Pons (tissue), 1 donor: Measurements from ENCODE around the gene SCAP.
"Not testable (repeated sequence)": the region's sequence is repeated elsewhere in the genome, so short reads cannot be mapped to it uniquely, and the experiment has no call there.

Experiments used
- DNase-seq: peaks from one replicate; pipeline ENCODE4 v3.0.0-alpha.2; 2016; ENCODE audit warnings: low spot score

Gene SCAP

DNA sequence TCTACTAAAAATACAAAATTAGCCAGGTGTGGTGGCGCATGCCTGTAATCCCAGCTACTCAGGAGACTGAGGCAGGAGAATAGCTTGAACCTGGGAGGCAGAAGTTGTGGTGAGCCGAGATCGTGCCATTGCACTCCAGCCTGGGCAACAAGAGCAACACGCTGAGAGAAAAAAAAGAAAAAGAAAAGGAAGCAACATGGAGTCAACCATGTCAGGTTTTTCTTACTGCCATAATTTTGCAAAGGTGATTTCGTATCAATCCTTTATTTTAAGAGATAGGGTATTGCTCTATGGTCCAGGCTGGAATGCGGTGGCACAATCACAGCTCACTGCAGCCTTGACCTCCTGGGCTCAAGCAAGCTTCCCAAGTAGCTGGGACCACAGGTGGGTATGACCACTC, 4.5 kb upstream of the SCAP start:
- DNase-seq, result not testable (repeated sequence)

DNA sequence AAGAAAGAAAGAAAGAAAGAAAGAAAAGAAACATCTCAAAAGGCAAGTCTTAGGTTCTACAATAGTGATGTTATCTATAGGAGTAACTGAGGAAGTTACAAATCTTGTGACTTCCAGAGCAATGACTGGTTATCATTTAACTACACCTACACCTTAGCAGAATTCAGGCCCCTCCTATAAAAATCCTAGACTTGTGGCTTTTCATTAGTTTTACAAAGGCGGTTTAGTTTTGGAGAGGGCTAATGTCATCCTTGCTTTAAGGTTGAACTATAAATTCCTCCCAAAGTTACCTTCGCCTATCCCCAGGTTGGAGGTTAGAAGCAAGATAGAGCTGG, 4.1 kb upstream of the SCAP start:
- no peak for DNase-seq

DNA sequence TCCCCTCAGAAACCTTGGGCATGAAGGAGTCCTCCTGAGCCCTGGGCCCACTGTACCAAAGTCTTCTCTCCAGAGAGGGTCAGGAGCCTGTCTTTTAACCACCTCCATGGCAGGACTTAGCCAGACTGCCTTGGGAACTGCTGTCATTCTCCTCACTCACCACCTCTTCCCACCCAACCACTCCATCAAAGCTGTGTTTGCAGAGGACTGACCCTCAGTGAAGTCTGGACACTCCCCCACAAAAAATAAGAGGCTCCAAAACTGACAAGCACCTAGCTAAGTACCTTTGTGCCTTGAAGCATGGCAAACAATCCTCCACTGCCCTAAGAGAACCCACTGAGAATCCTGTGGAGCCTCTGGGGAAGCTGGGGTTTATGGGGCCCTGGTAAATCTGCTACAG, 2.3 kb upstream of the SCAP start:
- no peak for DNase-seq

DNA sequence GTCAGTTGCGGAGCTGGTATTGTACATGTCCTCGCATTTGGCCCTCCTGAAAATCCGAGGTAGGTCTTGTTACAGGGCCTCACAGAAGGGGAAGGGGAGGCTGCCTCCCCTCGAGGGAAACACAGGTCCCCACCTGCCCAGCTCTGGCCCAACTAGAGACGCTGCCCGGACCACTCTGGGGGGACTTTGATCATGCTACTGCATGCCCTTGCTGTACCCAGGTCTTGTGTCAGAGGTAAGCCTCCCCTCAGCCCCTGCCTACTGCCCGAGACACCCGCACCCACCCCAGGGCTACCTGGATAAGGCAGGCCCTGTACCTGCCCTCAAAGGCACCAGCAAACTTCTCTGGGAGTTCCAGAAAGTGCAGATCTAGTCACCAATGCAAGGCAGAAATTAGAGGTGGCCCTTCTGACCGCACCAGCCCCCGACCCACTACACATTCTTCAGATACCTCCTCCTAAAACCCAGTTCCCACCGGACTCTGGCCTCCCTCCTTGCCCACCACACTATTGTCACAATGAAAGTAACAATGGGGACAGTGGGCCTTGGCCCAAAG, 981 bp upstream of the SCAP start:
- DNase-seq, result no peak

DNA sequence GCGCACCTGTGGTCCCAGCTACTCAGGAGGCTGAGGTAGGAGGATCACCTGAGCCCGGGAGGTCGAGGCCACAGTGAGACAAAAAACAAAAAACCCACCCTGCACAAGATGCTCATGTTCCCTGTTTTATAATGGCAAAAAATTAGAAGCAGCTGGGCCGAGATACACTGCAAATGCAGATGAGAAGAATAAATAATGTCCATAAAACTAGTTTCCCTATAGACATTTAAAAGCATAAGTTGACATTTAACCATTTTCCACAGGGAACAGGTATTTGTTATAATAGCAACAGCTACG, 537 bp upstream of the SCAP start:
- DNase-seq, result no peak

DNA sequence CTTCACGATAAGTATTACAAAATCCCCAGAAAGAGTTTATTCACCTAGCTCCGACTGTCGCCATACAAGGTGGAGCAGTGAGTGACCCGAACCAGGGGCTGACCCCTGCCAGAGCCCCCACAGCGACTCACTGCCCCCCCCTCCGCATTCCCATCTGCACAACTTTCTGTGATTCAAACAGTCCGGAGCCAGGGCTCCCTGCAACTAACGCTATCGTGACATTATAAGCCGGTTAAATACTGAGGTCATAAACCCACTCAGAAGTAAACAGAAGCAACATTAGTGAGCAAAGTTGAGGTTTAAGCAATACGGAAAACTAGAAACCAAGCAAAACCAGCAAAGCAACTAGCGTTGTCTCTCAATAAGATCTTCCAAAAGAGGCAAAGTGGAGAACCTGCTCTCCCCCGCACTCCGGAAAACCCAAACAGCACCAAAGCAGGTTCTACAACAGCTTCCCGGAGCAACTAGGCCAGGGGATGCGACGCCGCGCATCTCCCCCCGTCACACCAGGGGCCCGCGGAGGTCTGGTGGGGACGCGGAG, 642 bp downstream of the SCAP start:
- DNase-seq, result no peak

DNA sequence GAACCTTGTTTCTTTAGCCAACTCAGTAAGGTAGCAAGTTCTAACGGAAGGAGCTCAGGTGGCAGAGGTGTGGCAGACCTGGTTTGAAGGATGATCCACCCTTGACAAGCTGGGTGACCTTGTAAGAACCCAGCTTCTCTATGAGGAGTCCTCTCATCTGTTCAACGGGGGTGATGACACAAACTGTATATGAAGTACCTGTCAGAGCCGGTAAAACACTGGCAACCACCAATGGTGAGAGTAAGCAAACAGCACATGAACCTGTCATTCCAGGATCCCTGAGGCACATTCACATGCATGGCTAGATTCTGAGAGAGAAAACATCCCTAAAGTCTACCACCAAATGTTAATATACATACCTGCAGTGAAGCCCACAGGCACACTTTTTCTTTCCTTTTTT, 2.4 kb downstream of the SCAP start:
- DNase-seq, result no peak

DNA sequence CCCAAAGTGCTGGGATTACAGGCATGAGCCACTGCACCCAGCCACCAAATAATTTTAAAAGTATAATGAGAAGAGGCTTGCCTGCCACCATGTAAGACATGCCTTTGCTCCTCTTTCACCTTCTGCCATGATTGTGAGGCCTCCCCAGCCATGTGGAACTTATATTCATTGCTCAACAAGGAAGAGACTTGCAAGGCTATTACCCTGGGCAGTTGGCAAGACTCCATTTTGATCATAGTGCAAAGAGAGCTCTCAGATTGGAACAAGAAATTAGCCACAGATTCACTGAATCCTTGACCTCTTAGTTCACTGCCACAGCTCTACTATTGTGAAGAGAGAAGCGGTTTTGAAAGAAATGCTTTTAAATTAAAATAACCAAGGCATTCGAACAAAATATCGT, 6.1 kb downstream of the SCAP start:
- no peak for DNase-seq

DNA sequence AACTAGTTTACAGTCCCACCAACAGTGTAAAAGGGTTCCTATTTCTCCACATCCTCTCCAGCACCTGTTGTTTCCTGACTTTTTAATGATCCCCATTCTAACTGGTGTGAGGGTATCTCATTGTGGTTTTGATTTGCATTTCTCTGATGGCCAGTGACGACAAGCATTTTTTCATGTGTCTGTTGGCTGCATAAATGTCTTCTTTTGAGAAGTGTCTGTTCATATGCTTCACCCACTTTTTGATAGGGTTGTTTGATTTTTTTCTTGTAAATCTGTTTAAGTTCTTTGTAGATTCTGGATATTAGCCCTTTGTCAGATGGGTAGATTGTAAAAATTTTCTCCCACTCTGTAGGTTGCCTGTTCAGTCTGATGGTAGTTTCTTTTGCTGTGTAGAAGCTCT, 7.4 kb downstream of the SCAP start:
- not testable (repeated sequence) for DNase-seq

DNA sequence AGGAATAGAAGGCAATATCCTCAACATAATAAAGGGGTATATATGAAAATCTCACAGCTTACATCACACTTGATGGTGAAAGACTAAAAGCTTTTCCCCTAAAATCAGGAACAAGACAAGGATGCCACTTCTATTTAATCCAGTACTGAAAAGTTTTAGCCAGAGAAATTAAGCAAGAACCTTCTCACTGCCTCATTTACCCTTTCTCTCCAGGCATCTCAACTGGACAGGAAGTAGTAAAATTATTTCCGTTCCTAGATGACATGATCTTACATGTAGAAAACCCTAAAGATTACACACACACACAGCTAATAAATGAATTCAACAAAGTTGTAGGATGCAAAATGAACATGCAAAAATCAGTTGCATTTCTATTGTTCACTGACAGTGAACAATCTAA, 11.2 kb downstream of the SCAP start:
- no peak for DNase-seq

DNA sequence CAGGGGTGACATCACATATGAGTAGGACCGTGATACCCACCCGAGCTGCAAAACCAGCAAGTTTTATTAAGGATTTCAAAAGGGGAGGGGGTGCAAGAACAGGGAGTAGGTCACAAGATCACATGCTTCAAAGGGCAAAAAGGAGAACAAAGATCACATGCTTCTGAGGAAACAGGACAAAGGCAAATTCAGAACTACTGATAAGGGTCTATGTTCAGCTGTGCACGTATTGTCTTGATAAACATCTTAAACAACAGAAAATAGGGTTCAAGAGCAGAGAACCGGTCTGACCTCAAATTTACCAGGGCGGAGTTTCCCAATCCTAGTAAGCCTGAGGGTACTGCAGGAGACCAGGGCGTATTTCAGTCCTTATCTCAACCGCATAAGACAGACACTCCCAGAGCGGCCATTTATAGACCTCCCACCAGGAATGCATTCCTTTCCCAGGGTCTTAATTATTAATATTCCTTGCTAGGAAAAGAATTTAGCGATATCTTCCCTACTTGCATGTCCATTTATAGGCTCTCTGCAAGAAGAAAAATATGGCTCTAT, 16.1 kb downstream of the SCAP start:
- DNase-seq, result not testable (repeated sequence)

DNA sequence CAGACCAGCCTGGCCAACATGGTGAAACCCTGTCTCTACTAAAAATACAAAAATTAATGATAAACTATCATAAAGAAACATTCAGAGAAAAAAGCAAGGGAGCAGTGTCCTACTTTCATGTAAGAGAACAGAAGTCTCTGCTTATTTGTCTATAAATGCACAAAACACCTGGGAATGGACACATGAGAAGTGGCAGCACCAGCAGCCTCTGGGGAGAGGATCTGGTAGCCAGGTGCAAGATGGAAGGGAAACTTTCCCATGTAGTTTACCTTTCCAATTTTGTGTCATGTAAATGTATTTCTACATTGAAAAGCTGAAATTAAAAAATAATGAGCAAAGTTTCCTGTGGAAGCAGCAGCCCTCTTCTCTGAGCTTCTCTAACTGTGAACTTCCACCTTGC, 18.8 kb downstream of the SCAP start:
- no peak for DNase-seq

DNA sequence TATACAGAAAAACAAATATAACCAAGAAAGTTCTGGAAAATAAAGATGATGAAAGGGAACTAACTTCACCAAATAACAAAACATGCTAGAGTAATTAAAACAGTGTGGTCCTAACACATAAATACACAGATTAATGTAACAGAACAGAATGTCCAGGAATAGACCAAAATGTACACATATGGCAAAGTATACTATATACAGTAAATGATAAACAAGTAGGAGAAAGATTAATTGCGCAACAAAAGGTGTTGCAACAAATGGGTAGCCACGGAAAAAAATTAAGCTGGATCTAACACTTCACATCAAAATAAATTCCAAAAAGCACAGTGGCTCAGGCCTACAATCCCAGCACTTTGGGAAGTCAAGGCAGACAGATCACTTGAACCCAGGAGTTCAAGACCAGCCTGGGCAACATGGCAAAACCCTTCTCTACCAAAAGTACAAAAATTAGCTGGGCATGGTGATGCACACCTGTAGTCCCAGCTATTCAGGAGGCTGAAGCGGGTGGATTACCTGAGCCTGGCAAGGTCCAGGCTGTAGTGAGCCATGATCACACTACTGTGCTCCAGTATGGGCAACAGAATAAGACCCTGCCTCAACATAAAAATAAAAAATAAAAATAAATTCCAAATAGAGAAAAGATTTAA, 19.8 kb downstream of the SCAP start:
- no peak for DNase-seq

DNA sequence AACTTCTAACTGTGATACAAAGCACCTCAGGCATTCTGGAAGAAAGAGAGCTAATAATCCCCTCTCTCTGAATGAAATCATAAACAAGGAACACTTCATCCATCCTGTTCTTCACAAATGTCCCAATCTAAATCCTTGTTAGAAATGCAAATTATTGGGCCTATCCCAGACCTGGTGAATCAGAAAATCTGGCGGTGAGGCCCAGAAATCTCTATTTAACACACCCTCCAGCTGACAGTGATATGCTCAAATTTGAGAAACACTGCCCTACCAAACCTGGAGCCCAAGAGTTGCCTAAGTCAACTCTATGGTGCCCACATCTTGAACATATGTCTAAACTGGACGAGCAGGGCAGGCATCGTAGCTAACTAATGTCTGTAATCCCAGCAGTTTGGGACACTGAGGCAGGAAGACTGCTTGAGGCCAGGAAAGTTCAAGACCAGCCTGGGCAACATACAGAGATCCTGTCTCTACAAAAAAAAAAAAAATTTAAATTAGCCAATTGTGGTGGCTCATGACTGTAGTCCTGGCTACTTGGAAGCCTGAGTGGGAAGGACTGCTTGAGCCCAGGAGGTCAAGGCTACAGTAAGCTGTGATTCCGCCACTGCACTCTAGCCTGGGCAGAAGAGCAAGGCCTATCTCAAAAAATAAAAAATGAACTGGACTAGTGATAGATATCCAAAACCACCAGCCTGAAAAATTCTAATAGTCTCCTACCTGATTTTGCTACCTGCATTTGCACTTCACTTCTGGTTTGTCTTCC, 23.1 kb downstream of the SCAP start:
- DNase-seq, result no peak

DNA sequence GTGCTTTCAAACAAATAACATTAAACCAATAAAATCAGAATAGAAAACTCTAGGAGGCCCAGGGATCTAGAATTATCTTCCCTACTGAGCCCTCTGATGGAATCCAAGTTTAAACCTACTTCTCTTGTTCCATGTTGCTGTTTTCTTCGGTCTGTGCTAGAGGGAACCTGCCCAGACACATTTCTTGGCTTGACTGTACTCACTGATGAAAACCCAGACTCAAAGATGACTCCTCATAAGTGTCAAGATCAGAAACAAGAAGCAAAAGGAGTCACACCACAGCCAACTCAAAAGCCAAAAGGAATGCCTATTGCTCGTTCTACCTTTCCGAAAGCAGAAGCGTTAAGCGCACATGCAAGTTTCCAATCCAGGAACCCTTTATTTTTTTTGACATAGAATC, 31.6 kb downstream of the SCAP start:
- DNase-seq, result no peak

DNA sequence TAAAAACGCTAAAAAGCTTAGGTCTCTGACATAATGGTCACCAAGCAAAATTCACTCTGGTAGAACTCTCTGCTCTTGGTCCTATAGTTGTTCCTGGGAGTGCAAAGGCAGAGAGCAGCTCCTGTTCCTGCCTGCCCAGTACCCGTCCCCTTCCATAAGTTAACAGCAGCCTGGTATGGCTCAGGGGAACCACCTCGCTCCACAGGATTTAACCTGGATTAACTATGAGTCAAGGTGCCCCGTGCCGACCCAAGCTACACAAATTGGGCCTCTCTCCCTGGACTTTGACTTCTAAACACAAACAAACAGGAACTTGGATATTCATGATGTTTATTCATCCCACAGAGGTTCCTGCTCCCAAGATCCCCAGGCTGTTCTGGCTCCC, 32.1 kb downstream of the SCAP start:
- no peak for DNase-seq

DNA sequence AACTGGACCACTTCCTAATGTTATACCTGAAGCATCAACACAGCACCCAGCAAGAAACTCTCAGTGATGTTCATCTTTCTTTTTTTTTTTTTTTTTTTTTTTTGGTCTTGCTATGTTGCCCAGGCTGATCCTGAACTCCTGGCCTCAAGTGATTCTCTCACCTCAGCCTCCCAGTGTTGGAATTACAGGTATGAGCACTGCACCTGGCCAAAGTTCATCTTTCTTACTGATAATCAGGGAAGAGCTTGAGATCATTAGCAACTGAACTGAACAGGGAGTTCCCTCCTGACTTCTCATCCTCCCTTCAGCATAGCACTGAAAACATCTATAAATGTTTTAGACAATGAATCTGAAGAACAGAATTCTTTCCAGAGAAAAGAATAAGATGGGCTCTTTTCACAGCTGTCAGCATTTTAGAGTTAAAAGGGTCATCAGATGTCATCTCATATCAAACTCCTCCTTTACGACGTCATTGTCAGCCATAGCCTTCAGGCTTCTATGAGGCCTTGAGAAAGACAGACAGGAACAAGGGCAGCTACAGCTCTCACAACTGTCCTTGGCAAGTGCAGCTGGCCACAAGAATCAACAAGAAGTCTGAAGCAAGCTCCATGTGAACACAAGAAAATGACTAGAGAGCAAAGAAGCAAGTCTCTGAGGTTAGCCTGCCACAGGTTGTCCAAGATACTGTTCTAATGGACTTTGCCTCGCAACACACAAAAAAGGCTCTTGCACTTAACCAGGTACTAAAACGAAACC, 33.8 kb downstream of the SCAP start:
- DNase-seq, result no peak

DNA sequence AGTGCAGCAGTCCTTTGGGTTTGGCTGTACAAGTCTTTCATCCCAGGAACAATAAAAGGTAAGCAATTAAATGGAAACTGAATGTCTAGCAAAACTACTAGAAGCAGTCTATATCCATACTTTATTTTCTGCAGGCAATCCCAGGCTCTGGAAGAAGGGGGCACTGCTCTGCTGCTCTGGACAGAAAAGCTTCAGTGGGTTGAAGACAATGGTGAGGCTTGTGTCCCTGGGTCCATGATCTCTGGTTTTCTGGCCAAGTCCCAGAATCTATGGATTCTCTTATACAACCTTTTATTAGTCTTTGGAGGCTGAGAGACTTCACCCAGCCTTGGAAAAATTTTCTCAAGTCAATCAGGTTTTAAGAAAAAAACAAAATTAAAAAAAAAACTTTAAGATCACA, 35.6 kb downstream of the SCAP start:
- DNase-seq, result peak; percentile 91

DNA sequence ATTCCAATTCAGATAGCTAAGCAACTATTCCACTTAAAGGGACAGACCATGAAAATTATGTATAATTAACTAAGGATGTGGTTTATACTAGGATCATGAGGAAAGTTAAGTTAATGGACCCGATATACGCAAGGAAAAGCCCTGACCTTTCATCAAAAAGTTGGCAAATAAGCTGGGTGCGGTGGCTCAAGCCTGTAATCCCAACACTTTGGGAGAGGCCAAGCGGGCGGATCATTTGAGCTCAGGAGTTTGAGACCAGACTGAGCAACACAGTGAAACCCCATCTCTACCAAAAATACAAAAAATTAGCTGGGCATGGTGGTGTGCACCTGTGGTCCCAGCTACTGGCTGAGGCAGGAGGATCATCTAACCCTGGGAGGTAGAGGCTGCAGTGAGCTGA, 39.6 kb downstream of the SCAP start:
- DNase-seq, result no peak

DNA sequence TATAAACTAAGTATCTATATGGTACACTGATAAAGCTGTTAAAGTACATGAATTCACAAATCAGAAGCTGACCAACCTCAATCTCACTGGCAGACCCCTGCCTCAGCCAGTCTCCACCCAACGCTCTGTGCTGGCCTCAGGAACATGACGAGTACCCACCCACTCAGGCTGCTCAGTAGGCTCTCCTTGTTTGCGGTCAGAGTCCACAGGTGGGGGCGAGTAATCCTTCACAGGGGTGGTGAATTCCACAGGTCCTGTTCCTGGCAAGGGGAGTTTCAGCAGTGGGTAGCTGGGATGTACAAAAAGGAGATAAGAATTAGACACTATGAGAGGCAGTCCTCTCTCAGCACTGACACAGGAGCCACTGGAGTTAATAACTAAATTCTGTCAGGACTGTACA, 40.9 kb downstream of the SCAP start:
- DNase-seq, result no peak

DNA sequence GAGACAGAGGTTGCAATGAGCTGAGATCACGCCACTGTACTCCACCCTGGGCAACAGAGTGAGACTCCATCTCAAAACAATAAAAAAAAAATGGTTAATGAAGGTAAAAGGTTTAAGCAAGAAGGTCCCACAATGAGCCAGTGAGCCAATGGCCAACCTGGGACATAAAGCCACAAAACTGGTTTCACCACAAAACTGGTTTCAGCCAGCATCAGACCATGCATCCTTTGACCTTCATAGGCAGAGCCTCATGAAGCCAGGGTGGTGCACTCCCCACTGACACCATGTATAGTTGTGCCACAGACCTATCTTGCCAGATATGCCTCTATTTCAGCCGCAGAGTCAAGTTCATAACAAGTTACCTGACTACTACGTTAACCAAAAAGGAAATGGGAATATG, 41.9 kb downstream of the SCAP start:
- DNase-seq, result no peak

DNA sequence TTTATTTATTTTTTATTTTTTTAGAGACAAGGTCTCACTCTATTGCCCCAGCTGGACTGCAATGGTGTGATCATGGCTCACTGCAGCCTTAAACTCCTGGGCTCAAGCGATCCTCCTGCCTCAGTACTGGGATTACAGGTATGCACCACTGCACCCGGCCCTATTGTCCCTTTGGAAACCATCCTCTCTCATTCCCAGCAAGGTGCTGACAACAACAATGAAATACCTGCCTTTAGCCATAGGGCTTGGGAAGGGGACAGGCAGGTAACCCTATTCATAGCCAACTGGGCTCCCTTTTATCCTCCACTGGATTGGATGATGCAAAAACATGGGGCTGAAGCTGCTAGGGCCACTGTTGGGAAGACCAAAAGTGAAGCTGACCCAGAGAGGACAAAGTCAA, 43.1 kb downstream of the SCAP start:
- DNase-seq, result no peak

DNA sequence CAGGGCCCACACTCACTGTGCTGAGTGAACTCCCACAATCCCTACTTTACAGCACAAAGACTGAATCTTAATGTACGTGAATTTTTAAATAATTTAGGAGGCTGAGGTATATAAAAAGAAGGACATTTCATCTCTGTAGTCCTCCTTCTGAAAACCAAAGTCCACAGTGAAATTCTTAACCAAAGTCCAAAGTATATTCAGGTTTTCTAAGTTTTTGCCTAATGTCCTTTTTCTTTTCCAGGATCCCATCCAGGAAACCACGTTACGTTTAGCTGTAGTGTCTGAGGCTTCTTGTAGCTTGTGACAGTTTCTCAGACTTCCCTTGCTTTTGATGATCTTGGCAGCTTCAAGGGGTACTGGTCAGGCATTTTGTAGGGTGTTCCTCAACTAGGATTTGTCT, 44.5 kb downstream of the SCAP start:
- DNase-seq, result no peak
